SK-N-SH (cell line): ENCODE results near the gene LARP6. TPM values are rescaled to one million over a fixed set of nuclear protein-coding genes. Genes with fewer than 3 reads are reported as not detected.

Source experiments
- CTCF ChIA-PET: fragments of 300-600, 350-600 bp; formaldehyde crosslinking; extraction: SDS; loops from one replicate; lab custom pipeline; 2021; lab: Yijun Ruan, JAX
- POLR2A ChIA-PET: fragments of 350-600 bp; sonication (Branson Sonifier 250); formaldehyde crosslinking; extraction: SDS; loops from one replicate; lab custom pipeline; 2020; ENCODE audit warnings: antibody characterized with exemption, inconsistent platforms; lab: Yijun Ruan, JAX
- DNase-seq: peaks from one replicate; pipeline ENCODE4 v3.0.0; 2012
- H2AFZ ChIP-seq: fragments of 200-600 bp; sonication (generic); 2 replicates; pipeline ENCODE4 v1.8.1; 2016; ENCODE audit warnings: antibody characterized with exemption, mild to moderate bottlenecking, low read depth
- H3F3A ChIP-seq: fragments of 200-600 bp; sonication (generic); replicated peaks from 2 replicates; pipeline ENCODE3; 2016; ENCODE audit warnings: antibody characterized with exemption, mild to moderate bottlenecking; ENCODE audit not compliant: insufficient read depth
- H3K27ac ChIP-seq, 2 experiments: fragments of 200-500 bp in 1 of 2; fragments of 200-600 bp in 1 of 2; sonication (Bioruptor generic) in 1 of 2; sonication (generic), shearing (Covaris generic) in 1 of 2; 2 replicates each; pipeline versions ENCODE4 v1.5.1 to v1.6.1; 2014 to 2016; ENCODE audit warnings: low read depth in 2 of 2, inconsistent platforms in 1 of 2, low read length in 1 of 2, mild to moderate bottlenecking in 1 of 2, mixed read lengths in 1 of 2
- H3K27me3 ChIP-seq: fragments of 200-600 bp; sonication (generic), shearing (Covaris generic); 2 replicates; pipeline ENCODE4 v1.6.1; 2016; ENCODE audit warnings: mixed run types; ENCODE audit not compliant: insufficient read depth
- H3K36me3 ChIP-seq, 2 experiments: fragments of 200-500 bp in 1 of 2; fragments of 200-600 bp in 1 of 2; sonication (Bioruptor generic) in 1 of 2; sonication (generic) in 1 of 2; replicated peaks in 1 of 2; 2 replicates each; pipeline versions ENCODE3 to v1.5.1; 2014 to 2016; ENCODE audit warnings: low read length in 1 of 2, mild to moderate bottlenecking in 1 of 2; ENCODE audit not compliant: insufficient read depth in 2 of 2, control insufficient read depth in 1 of 2
- H3K4me1 ChIP-seq, 2 experiments: fragments of 200-500 bp in 1 of 2; fragments of 200-600 bp in 1 of 2; sonication (Bioruptor generic) in 1 of 2; sonication (generic), shearing (Covaris generic) in 1 of 2; 2 replicates each; pipeline versions ENCODE4 v1.5.1 to v1.6.1; 2014 to 2016; ENCODE audit warnings: low read depth in 1 of 2, low read length in 1 of 2, mixed run types in 1 of 2; ENCODE audit not compliant: insufficient read depth in 2 of 2, control insufficient read depth in 1 of 2
- H3K4me2 ChIP-seq: fragments of 200-600 bp; sonication (generic), shearing (Covaris generic); 2 replicates; pipeline ENCODE4 v1.6.1; 2017; ENCODE audit warnings: mixed run types
- H3K4me3 ChIP-seq, 2 experiments: fragments of 200-500 bp in 1 of 2; fragments of 200-600 bp in 1 of 2; sonication (Bioruptor generic) in 1 of 2; sonication (generic), shearing (Covaris generic) in 1 of 2; 2 replicates each; pipeline versions ENCODE4 v1.5.1 to v1.8.1; 2014 to 2016; ENCODE audit warnings: low read depth in 2 of 2, inconsistent platforms in 1 of 2, low read length in 1 of 2, mild to moderate bottlenecking in 1 of 2, mixed read lengths in 1 of 2, moderate library complexity in 1 of 2
- H3K79me2 ChIP-seq: fragments of 200-600 bp; sonication (generic); 2 replicates; pipeline ENCODE4 v1.8.1; 2017; ENCODE audit warnings: mild to moderate bottlenecking; ENCODE audit not compliant: insufficient read depth
- H3K9ac ChIP-seq: fragments of 200-600 bp; sonication (generic); 2 replicates; pipeline ENCODE4 v1.6.1; 2017; ENCODE audit warnings: mixed run types
- H3K9me2 ChIP-seq: fragments of 200-600 bp; sonication (generic); 2 replicates; pipeline ENCODE4 v1.6.1; 2017; ENCODE audit warnings: mixed run types
- H3K9me3 ChIP-seq: fragments of 200-600 bp; sonication (generic); 2 replicates; pipeline ENCODE4 v1.6.1; 2017; ENCODE audit warnings: mixed run types, mild to moderate bottlenecking, moderate library complexity
- H4K20me1 ChIP-seq: fragments of 200-600 bp; sonication (generic); 2 replicates; pipeline ENCODE4 v1.6.1; 2017; ENCODE audit warnings: mild to moderate bottlenecking, mixed run types; ENCODE audit not compliant: insufficient read depth
- EP300 ChIP-seq, 2 experiments: IDR thresholded peaks; 2 replicates each; pipeline versions ENCODE4 v1.4.0 to v1.6.1; 2012; ENCODE audit warnings: borderline replicate concordance in 1 of 2, low read depth in 1 of 2, low read length in 1 of 2
- FOXJ3 ChIP-seq: sonication (generic); formaldehyde crosslinking; IDR thresholded peaks from 2 replicates; pipeline ENCODE4 v1.5.1; 2020; ENCODE audit warnings: mild to moderate bottlenecking, missing genetic modification reagents
- FOXM1 ChIP-seq: IDR thresholded peaks from 2 replicates; pipeline ENCODE4 v1.4.0; 2012; ENCODE audit warnings: low read depth, mild to moderate bottlenecking
- GABPA ChIP-seq: IDR thresholded peaks from 2 replicates; pipeline ENCODE4 v1.4.0; 2012; ENCODE audit warnings: low read depth, mild to moderate bottlenecking
- MXI1 ChIP-seq: IDR thresholded peaks from 2 replicates; pipeline ENCODE4 v1.6.1; 2012; ENCODE audit warnings: mild to moderate bottlenecking, low read depth, low read length, improper control_type of control experiment
- NRF1 ChIP-seq: IDR thresholded peaks from 2 replicates; pipeline ENCODE4 v1.6.1; 2012; ENCODE audit warnings: low read depth, mild to moderate bottlenecking, low read length
- RAD21 ChIP-seq: IDR thresholded peaks from 2 replicates; pipeline ENCODE4 v1.6.1; 2012; ENCODE audit warnings: mild to moderate bottlenecking, low read length
- RXRA ChIP-seq: IDR thresholded peaks from 2 replicates; pipeline ENCODE4 v1.4.0; 2012; ENCODE audit warnings: low read depth, mild to moderate bottlenecking, borderline replicate concordance
- SMC3 ChIP-seq: IDR thresholded peaks from 2 replicates; pipeline ENCODE4 v1.6.1; 2012; ENCODE audit warnings: low read depth, low read length, improper control_type of control experiment
- TCF12 ChIP-seq: IDR thresholded peaks from 2 replicates; pipeline ENCODE4 v1.4.0; 2012
- WGBS: methylation state at CpG from one replicate; pipeline ENCODE4 v1.1.6; 2017; ENCODE audit warnings: low lambda C conversion rate; 5-methylcytosine and 5-hydroxymethylcytosine counted together
- polyA plus RNA-seq, 3 experiments: library from polyadenylated mRNA; depleted of rRNA; stranded (reverse); fragments of >200 nt; gene quantifications; 2 replicates each; pipeline ENCODE4 v1.2.3, GENCODE V29; 2012
- TF ChIP-seq, protein P1 (sequence below): IDR thresholded peaks from 2 replicates; pipeline ENCODE4 v1.4.0; 2012; ENCODE audit warnings: low read depth
- TF ChIP-seq, protein P2 (sequence below): fragments of 150-350 bp; IDR thresholded peaks from 2 replicates; pipeline ENCODE4 v1.6.1; 2017; ENCODE audit warnings: antibody characterized with exemption, low read length, low read depth, borderline replicate concordance
- TF ChIP-seq, protein P3 (sequence below): fragments of 200-600 bp; sonication (generic); IDR thresholded peaks from 2 replicates; pipeline ENCODE4 v1.6.1; 2017; ENCODE audit warnings: antibody characterized with exemption, mild to moderate bottlenecking, moderate library complexity

LARP6 gene
- polyA plus RNA-seq, 1 of the 3 experiments (the other 2 are of a cell fraction), result 236 TPM

DNA sequence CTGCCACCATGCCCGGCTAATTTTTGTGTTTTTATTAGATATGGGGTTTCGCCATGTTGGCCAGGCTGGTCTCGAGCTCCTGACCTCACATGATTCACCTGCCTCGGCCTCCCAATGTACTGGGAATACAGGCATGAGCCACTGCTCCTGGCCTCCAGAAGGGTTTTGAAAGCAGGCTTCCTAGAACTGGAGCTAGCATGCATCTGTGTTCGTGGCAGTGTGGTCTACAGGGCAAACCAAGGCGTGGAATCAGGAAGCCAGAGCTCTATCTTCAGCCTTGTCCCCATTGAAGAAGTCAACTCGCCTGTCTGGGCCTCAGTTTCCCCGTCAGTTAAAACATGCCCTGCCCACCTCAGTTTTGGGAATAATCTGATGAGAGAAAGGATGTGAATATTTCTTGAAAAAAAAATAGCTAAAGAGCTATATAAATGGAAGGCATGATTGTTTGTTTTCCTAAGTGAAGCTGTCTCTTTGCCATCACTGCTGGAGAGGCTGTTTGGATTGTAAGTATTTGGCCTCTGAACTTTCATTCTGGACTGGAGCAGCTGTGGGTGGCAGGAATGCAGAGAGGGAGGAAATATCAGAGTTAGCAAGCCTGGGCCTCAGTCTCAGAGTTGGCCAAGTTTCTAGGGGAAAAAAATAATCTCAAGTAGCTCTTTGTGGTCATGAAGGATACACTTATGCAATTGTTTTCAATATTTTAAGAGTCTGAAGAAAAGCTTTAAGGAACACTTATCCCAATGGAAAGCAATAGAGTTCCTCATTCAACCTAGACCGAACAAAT lies 54.1 kb downstream of the LARP6 start (continued):
- TF ChIP-seq MXI1 (no peak), EP300 (IDR thresholded peaks at IDR 0.05; ENCODE audit: borderline replicate concordance in 1 of 2, low read depth in 1 of 2, low read length in 1 of 2) (peak in 1 of 2 experiments; percentile 89; a peak in 1 of 4 replicates), GABPA (peak; percentile 15; the same call in 1 of the 2 replicates), FOXM1 (peak; percentile 52; the same call in 1 of the 2 replicates), TCF12 (peak; percentile 90), FOXJ3 (CRISPR knock-in tag) (no peak), RXRA (peak; percentile 71; the same call in 1 of the 2 replicates)
- TF ChIP-seq, protein P1, sequence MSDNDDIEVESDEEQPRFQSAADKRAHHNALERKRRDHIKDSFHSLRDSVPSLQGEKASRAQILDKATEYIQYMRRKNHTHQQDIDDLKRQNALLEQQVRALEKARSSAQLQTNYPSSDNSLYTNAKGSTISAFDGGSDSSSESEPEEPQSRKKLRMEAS, result peak; percentile 37; the same call in 1 of the 2 replicates
- TF ChIP-seq, protein P2, sequence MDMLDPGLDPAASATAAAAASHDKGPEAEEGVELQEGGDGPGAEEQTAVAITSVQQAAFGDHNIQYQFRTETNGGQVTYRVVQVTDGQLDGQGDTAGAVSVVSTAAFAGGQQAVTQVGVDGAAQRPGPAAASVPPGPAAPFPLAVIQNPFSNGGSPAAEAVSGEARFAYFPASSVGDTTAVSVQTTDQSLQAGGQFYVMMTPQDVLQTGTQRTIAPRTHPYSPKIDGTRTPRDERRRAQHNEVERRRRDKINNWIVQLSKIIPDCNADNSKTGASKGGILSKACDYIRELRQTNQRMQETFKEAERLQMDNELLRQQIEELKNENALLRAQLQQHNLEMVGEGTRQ, result no peak
- TF ChIP-seq, protein P3, sequence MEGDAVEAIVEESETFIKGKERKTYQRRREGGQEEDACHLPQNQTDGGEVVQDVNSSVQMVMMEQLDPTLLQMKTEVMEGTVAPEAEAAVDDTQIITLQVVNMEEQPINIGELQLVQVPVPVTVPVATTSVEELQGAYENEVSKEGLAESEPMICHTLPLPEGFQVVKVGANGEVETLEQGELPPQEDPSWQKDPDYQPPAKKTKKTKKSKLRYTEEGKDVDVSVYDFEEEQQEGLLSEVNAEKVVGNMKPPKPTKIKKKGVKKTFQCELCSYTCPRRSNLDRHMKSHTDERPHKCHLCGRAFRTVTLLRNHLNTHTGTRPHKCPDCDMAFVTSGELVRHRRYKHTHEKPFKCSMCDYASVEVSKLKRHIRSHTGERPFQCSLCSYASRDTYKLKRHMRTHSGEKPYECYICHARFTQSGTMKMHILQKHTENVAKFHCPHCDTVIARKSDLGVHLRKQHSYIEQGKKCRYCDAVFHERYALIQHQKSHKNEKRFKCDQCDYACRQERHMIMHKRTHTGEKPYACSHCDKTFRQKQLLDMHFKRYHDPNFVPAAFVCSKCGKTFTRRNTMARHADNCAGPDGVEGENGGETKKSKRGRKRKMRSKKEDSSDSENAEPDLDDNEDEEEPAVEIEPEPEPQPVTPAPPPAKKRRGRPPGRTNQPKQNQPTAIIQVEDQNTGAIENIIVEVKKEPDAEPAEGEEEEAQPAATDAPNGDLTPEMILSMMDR, result no peak
- TF ChIP-seq, all 33 proteins: peak for 12

DNA sequence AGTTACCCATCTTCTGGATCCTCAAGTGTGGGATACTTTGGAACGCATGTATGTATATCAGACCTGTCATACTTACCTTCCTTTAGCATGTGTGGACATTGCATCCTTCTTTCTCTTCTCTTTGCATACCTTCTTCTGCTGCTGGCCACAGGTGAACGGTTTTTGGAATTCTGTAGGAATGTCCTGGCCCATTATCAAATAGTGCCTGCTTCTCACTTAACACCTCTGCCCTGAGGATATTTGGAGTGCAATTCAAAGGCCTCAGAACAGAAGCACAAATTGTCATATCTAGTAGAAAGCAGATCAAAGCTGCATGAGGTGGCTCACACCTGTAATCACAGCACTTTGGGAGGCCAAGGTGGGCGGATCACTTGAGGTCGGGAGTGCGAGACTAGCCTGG lies 56.5 kb downstream of the LARP6 start:
- Histone ChIP-seq H3K9me3 (no peaks in the 10 kb centered on the region), H3K4me3 (no peak overlapping the region), H3K27me3 (no peaks in the 10 kb centered on the region), H3K4me2 (no peak overlapping the region), H3K27ac (no peak overlapping the region), H3K9ac (no peak overlapping the region), H3K9me2 (no peaks in the 10 kb centered on the region), H3K79me2 (peaks cover 21% of the 10 kb centered on the region; the same call in 1 of the 2 replicates), H2AFZ (no peak overlapping the region), H3K4me1 (peaks cover 0 to 64% of the 10 kb centered on the region in 2 experiments; a peak in 3 of 4 replicates), H3K36me3 (no peaks in the 10 kb centered on the region), H3F3A (peaks cover 63% of the 10 kb centered on the region), H4K20me1 (no peaks in the 10 kb centered on the region)
- TF ChIP-seq RAD21, result no peak
- TF ChIP-seq NRF1, result no peak
- TF ChIP-seq SMC3, result no peak
- 100% methylated on average over 5 of the region's 5 CpGs for WGBS
- CTCF ChIA-PET, result interaction anchor here (1.1 to 4.0 kb wide), 3 partner anchors 10 to 77 kb away, joined by 3 to 21 read pairs (median 6); no protein-coding TSS in a partner anchor
- POLR2A ChIA-PET, result no interaction called here
- no peak for DNase-seq
